Uterus (tissue), 2 donors: ENCODE results near the gene PXDC1.

Source experiments
- POLR2A ChIP-seq, 2 donors: fragments of 450-650 bp; IDR thresholded peaks; one replicate each; pipeline ENCODE4 v1.6.1; 2016; ENCODE audit warnings: antibody characterized with exemption in 2 of 2, mild to moderate bottlenecking in 1 of 2, moderate library complexity in 1 of 2
- TF ChIP-seq, protein P1 (sequence below), 4 experiments: fragments of 200-600 bp in 2 of 4; fragments of 450-650 bp in 2 of 4; sonication (generic) in 2 of 4; IDR thresholded peaks; one replicate each; pipeline ENCODE4 v1.5.1; 2016 to 2019; ENCODE audit warnings: antibody characterized with exemption in 4 of 4, mild to moderate bottlenecking in 2 of 4, moderate library complexity in 1 of 4

DNA sequence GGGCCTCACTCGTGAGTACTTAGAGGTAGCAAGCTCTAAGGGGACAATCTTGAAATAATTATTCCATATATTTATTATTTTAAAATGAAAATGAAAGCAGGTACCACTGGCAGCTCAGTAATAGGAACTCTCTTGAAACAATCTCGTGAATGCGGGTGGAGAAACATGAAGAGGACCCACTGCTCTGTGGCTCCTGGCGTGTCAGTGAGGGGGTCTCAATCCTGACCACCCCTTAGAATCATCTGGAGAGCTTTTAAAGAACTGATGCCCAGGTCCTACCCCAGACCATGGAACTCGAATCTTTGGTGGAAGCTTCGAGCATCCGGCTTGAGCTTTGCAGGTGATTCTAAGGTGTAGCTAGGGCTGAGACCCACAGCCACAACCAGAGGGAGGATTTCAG, 23.9 kb upstream of the PXDC1 start:
- TF ChIP-seq, protein P1, sequence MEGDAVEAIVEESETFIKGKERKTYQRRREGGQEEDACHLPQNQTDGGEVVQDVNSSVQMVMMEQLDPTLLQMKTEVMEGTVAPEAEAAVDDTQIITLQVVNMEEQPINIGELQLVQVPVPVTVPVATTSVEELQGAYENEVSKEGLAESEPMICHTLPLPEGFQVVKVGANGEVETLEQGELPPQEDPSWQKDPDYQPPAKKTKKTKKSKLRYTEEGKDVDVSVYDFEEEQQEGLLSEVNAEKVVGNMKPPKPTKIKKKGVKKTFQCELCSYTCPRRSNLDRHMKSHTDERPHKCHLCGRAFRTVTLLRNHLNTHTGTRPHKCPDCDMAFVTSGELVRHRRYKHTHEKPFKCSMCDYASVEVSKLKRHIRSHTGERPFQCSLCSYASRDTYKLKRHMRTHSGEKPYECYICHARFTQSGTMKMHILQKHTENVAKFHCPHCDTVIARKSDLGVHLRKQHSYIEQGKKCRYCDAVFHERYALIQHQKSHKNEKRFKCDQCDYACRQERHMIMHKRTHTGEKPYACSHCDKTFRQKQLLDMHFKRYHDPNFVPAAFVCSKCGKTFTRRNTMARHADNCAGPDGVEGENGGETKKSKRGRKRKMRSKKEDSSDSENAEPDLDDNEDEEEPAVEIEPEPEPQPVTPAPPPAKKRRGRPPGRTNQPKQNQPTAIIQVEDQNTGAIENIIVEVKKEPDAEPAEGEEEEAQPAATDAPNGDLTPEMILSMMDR (IDR thresholded peaks at IDR 0.05), result no peak
- TF ChIP-seq POLR2A (IDR thresholded peaks at IDR 0.05), result no peak
